GM10266 (cell line): Measurements from ENCODE around the gene TRPT1.

Source experiments
- DNase-seq: peaks from one replicate; pipeline ENCODE4 v3.0.0; 2012; ENCODE audit errors: extremely low spot score
- TF ChIP-seq, protein P1 (sequence below): IDR thresholded peaks from 2 replicates; pipeline ENCODE4 v1.5.1; 2012; ENCODE audit warnings: mild to moderate bottlenecking, low read depth; ENCODE audit not compliant: control insufficient read depth, insufficient read depth; ENCODE audit errors: missing control alignments

TRPT1 gene

DNA sequence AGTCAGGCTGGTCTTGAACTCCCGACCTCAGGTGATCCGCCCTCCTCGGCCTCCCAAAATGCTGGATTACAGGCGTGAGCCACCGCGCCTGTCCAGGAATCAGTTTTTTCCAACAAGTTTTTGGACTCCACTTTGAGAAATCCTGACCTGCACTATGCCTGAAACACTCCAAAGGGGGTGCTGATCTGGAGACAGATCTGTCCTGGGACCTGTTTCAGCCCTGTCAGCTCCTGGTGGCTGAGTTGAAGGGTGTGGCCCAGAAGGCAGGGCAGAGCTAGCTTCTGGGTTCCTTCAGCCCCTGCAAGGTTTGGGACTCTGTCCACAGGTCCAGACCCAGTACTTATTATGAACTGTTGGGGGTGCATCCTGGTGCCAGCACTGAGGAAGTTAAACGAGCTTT lies 5.6 kb upstream of the TRPT1 start:
- no peak for DNase-seq
- TF ChIP-seq, protein P1, sequence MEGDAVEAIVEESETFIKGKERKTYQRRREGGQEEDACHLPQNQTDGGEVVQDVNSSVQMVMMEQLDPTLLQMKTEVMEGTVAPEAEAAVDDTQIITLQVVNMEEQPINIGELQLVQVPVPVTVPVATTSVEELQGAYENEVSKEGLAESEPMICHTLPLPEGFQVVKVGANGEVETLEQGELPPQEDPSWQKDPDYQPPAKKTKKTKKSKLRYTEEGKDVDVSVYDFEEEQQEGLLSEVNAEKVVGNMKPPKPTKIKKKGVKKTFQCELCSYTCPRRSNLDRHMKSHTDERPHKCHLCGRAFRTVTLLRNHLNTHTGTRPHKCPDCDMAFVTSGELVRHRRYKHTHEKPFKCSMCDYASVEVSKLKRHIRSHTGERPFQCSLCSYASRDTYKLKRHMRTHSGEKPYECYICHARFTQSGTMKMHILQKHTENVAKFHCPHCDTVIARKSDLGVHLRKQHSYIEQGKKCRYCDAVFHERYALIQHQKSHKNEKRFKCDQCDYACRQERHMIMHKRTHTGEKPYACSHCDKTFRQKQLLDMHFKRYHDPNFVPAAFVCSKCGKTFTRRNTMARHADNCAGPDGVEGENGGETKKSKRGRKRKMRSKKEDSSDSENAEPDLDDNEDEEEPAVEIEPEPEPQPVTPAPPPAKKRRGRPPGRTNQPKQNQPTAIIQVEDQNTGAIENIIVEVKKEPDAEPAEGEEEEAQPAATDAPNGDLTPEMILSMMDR, result no peak

DNA sequence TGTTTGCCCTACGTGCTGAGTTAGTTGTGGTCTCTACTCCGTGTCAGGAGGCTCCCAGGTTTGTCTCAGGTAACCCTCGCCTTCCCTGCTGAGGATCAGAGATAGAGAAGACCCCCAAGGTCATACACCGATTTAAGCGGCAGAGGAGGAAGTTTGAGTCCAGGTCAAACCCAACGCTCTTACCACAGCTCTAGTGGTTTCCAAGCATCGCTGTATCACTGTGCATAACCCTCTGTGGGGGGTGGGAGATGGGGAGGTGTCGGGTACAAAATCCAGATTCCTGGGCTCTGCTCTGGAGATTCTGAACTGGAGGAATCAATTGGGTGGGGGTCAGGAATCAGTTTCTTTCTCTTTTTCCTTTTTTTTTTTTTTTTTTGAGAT lies 5.0 kb upstream of the TRPT1 start:
- DNase-seq, result no peak
- TF ChIP-seq, protein P1, result no peak

DNA sequence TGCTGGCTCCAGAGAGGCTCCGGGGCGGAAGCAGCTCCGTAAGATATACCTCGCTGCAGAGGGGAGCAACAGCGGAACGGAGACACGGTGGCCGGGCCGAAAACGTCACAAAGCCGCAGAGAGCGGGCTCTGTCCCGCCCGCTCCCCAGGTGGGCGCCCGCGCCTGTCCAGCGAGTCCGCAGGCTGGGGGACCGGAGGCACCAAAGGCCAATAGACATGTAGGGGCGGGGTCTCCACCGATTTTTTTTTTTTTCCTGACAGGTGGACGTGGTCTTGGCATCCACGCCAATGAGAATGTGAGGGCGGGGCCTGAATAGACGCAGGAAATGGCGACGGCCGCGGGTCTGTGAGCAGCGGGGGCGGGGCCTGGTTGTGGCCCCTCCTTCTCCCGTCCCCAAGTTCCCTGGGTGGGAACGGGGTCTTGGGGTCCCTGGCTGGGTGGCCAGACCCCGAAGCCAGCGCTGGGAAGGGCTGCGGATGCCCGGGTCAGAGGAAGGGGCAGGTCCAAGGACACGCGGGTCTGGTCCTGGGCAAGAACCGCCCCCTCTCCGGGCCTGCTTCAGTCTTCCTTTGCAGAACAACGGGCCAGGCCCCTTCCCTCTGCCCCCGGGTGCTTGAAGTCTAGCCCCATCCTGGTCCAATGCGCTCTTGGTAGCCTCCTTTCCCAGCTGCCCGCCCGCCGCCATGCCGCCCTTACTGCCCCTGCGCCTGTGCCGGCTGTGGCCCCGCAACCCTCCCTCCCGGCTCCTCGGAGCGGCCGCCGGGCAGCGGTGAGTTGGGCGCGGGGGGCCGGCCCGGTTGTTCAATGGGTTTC lies 4.4 kb upstream of the TRPT1 start, which contains the start of gene DNAJC4:
Gene DNAJC4, plus strand, starts transcription at position 378 of the 814 bp plus-strand sequence. Its CDS starts 307 bp downstream, at position 685.
- peak; percentile 93 for DNase-seq
- TF ChIP-seq, protein P1, result no peak

DNA sequence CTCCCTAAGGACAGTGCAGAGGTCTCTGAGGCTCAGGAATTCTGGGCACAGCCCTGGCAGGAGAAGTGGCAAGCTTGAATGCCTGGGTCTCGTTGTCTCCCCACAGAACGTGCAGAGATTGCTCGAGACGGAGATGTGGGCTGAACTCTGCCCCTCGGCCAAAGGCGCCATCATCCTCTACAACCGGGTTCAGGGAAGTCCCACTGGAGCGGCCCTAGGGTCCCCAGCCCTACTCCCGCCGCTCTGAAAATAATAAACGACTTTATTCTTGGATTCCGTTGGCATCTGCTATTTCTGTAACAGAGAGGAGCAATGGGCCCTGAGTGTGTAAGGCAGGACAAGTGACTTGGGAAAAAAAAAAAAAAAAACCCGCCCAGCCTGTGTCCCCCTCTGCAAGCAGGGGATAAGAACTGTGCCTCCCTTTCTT lies 3.8 kb upstream of the TRPT1 start:
- TF ChIP-seq, protein P1, result no peak
- DNase-seq, result no peak

DNA sequence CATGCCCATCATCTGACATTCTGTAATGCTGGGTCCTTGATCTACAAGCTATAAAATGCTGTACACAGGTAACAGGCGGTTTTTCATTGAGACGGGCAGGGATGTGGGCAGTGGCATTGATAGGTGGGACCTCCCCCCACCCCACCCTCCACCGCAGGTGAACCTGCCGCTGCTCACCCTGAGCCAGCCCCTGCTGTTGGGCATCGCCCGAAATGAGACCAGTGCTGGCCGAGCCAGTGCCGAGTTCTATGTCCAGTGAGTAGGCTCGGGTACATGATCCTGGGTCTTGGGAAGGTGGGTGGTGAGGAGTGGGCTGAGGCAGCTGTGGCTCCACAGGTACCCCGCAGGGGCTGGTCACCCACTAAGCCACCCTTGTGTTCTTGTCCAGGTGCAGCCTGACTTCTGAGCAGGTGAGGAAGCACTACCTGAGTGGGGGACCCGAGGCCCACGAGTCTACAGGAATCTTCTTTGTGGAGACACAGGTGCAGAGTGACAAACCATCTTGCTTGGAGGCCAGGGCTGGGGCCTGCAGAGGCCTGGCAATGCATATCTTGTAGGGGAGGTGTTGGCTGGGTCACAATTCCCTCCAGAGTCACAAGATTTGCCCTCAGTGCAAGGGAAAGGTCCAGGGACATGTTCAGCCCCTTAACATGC lies 3.2 kb upstream of the TRPT1 start:
- DNase-seq, result no peak
- TF ChIP-seq, protein P1, result no peak

DNA sequence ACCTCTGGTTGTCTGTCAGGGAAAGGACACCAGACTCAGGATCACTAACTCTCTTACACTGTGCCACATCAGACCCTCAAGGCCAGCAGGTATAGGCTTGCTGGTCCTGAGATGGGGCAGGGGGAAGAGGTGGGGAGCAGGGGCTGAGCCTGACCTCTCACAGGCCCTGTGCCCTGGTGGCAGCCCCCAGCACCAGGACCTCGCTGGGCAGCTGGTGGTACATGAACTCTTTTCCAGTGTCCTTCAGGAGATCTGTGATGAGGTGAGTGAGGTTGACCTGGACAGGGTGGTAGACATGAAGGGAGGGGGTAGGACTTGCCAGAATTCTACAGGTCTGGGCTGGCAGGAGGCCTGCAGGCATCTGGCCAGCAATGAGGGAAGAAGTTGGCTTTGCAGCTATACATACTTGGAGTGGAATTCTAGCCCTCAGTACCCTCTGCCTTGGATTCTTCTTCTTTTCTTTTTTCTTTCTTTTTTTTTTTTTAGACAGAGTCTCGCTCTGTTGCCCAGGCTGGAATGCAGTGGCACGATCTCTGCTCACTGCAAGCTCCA lies 1.5 kb upstream of the TRPT1 start:
- DNase-seq, result no peak

More for the DNA sequence above, 1.5 kb upstream of the TRPT1 start:
- TF ChIP-seq, protein P1, result no peak
